GM12878 (cell line): ENCODE results near the gene KRTAP3-3. TPM values are rescaled to one million over a fixed set of nuclear protein-coding genes. Genes with fewer than 3 reads are reported as not detected.

Source experiments
- ATAC-seq: fragments of 200-7000 bp; cut with Tn5 transposase; 3 replicates; pipeline ENCODE4 v1.9.1; 2020; ENCODE audit warnings: mild to moderate bottlenecking, moderate library complexity
- BruUV-seq: library from RNA; stranded (reverse); fragments of 400-500 nt; replicated peaks from 2 replicates; lab custom pipeline; 2021; lab: Mats Ljungman, UMichigan
- CTCF ChIA-PET: fragments of 300-600 bp; sonication (Branson Sonifier 250); formaldehyde crosslinking; extraction: SDS; loops from one replicate; lab custom pipeline; 2021; ENCODE audit warnings: inconsistent platforms; lab: Yijun Ruan, JAX
- POLR2A ChIA-PET: fragments of 350-600 bp; formaldehyde crosslinking; extraction: SDS; loops from one replicate; lab custom pipeline; 2021; ENCODE audit warnings: inconsistent platforms; lab: Charles Lee
- RAD21 ChIA-PET: fragments of 300-600 bp; sonication (Branson Sonifier 250); formaldehyde crosslinking; loops from one replicate; lab custom pipeline; 2023; ENCODE audit warnings: antibody characterized with exemption; ENCODE audit not compliant: unreplicated experiment; lab: Charles Lee
- SMC1A ChIA-PET: fragments of 300-600 bp; sonication (Branson Sonifier 250); formaldehyde crosslinking; loops from one replicate; lab custom pipeline; 2023; ENCODE audit not compliant: unreplicated experiment, uncharacterized antibody; lab: Charles Lee
- DNase-seq: peaks from one replicate; pipeline ENCODE4 v3.0.0-alpha.2; 2011; ENCODE audit warnings: low read depth, low spot score
- FAIRE-seq: peaks from 3 replicates; lab custom pipeline; 2011; peaks lifted over from hg19 to GRCh38; lab: Jason Lieb, UNC
- H2AFZ ChIP-seq: 2 replicates; pipeline ENCODE4 v1.6.0; 2011; ENCODE audit warnings: low read depth, low read length, control low read depth; ENCODE audit not compliant: control insufficient read depth
- H3K27ac ChIP-seq: 2 replicates; pipeline ENCODE4 v1.5.1; 2011; ENCODE audit warnings: control low read depth; ENCODE audit not compliant: control insufficient read depth, insufficient read depth
- H3K27me3 ChIP-seq, 2 experiments: replicated peaks in 1 of 2; 2 replicates each; pipeline versions ENCODE4 v1.6.0 to v1.6.1; 2011; ENCODE audit warnings: low read length in 1 of 2; ENCODE audit not compliant: control insufficient read depth in 2 of 2, insufficient read depth in 2 of 2
- H3K36me3 ChIP-seq, 2 experiments: 2 replicates each; pipeline ENCODE4 v1.5.1; 2011; ENCODE audit warnings: low read length in 1 of 2; ENCODE audit not compliant: control insufficient read depth in 2 of 2, insufficient read depth in 2 of 2
- H3K4me1 ChIP-seq: 2 replicates; pipeline ENCODE4 v1.6.1; 2011; ENCODE audit warnings: mild to moderate bottlenecking, low read length, moderate library complexity, mixed read lengths; ENCODE audit not compliant: control insufficient read depth, insufficient read depth
- H3K4me2 ChIP-seq: 2 replicates; pipeline ENCODE4 v1.6.0; 2011; ENCODE audit warnings: control low read depth; ENCODE audit not compliant: control insufficient read depth, insufficient read depth
- H3K4me3 ChIP-seq: fragments of 200-600 bp; sonication (generic); 2 replicates; pipeline ENCODE4 v1.5.1; 2016
- H3K79me2 ChIP-seq: 2 replicates; pipeline ENCODE4 v1.6.0; 2011; ENCODE audit warnings: low read length; ENCODE audit not compliant: control insufficient read depth, insufficient read depth
- H3K9ac ChIP-seq: 2 replicates; pipeline ENCODE4 v1.8.0; 2011; ENCODE audit warnings: low read length, control low read depth, mixed read lengths; ENCODE audit not compliant: control insufficient read depth, insufficient read depth
- H3K9me3 ChIP-seq: replicated peaks from 3 replicates; pipeline ENCODE4 v1.5.1; 2011; ENCODE audit warnings: mild to moderate bottlenecking, low read length; ENCODE audit not compliant: control insufficient read depth, insufficient read depth
- H4K20me1 ChIP-seq: 2 replicates; pipeline ENCODE4 v1.6.0; 2011; ENCODE audit not compliant: control insufficient read depth, insufficient read depth
- BMI1 ChIP-seq: fragments of 450-650 bp; IDR thresholded peaks from 2 replicates; pipeline ENCODE4 v1.6.1; 2016; ENCODE audit warnings: mild to moderate bottlenecking, moderate library complexity, borderline replicate concordance
- EZH2 ChIP-seq: IDR thresholded peaks from 2 replicates; pipeline ENCODE4 v1.6.1; 2012; ENCODE audit warnings: low read depth, mild to moderate bottlenecking, control low read depth, inconsistent platforms, low read length, borderline replicate concordance; ENCODE audit not compliant: control insufficient read depth
- FOS ChIP-seq: IDR thresholded peaks from 3 replicates; pipeline ENCODE4 v1.6.1; 2011; ENCODE audit warnings: borderline replicate concordance; ENCODE audit not compliant: insufficient read length; ENCODE audit errors: extremely low read depth
- POLR2AphosphoS5 ChIP-seq: IDR thresholded peaks from 2 replicates; pipeline ENCODE4 v1.6.1; 2011; ENCODE audit warnings: mild to moderate bottlenecking, low read length, inconsistent platforms
- RBBP5 ChIP-seq: fragments of 200-600 bp; sonication (generic); conservative IDR thresholded peaks from 2 replicates; pipeline ENCODE4 v1.6.1; 2016
- SIN3A ChIP-seq: IDR thresholded peaks from 2 replicates; pipeline ENCODE4 v1.6.1; 2012; ENCODE audit warnings: low read depth, low read length, improper control_type of control experiment
- SUZ12 ChIP-seq: fragments of 200-600 bp; sonication (generic); IDR thresholded peaks from one replicate; pipeline ENCODE4 v1.6.1; 2018; ENCODE audit warnings: antibody characterized with exemption, mild to moderate bottlenecking; ENCODE audit not compliant: unreplicated experiment
- ZNF217 ChIP-seq: fragments of 450-650 bp; IDR thresholded peaks from 2 replicates; pipeline ENCODE4 v1.6.1; 2017; ENCODE audit warnings: antibody characterized with exemption, mild to moderate bottlenecking
- in situ Hi-C: fragments of 300-500 bp; cut with MboI; formaldehyde crosslinking; loops from 9 replicates; pipeline ENCODE4 v1.14.3; 2018; ENCODE audit warnings: mixed read lengths
- intact Hi-C: fragments of 100-400 bp; cut with micrococcal nuclease; formaldehyde crosslinking; loops from one replicate; pipeline ENCODE4 v1.14.2; 2022; ENCODE audit not compliant: unreplicated experiment
- polyA plus RNA-seq, 11 experiments: library from polyadenylated mRNA; depleted of rRNA in 4 of 11; unstranded in 6 of 11; stranded (reverse) in 5 of 11; fragments of >200 nt; fragmentation: Nextera tagmentation in 4 of 11; fragmentation: Illumina TruSeq in 1 of 11; extraction: Ambion mirVana in 4 of 11; extraction: Trizol in 1 of 11; gene quantifications; 1 replicate in 1 of 11; 2 replicates in 10 of 11; pipeline versions ENCODE4 v1.2.1 to v1.2.3, GENCODE V29; 2011 to 2016; ENCODE audit warnings: inconsistent platforms in 2 of 11, missing spikeins in 2 of 11, low read depth in 1 of 11
- total RNA-seq, 4 experiments: library from RNA; depleted of rRNA in 3 of 4; stranded (reverse); fragments of >200 nt in 3 of 4; fragmentation: Illumina TruSeq in 1 of 4; extraction: Trizol in 1 of 4; gene quantifications; 2 replicates each; pipeline versions ENCODE4 v1.2.1 to v1.2.3, GENCODE V29; 2013 to 2021
- TF ChIP-seq, protein P1 (sequence below): fragments of 150-350 bp; IDR thresholded peaks from 2 replicates; pipeline ENCODE4 v1.6.1; 2014; ENCODE audit warnings: mild to moderate bottlenecking, low read depth, low read length
- TF ChIP-seq, protein P2 (sequence below): fragments of 450-650 bp; IDR thresholded peaks from 2 replicates; pipeline ENCODE4 v1.6.1; 2014; ENCODE audit warnings: mild to moderate bottlenecking

Gene KRTAP3-3
- total and polyA plus RNA-seq, 10 of the 15 experiments (the other 5 are each of a cell fraction or from before 2014, with no cell fraction given), result not detected

DNA sequence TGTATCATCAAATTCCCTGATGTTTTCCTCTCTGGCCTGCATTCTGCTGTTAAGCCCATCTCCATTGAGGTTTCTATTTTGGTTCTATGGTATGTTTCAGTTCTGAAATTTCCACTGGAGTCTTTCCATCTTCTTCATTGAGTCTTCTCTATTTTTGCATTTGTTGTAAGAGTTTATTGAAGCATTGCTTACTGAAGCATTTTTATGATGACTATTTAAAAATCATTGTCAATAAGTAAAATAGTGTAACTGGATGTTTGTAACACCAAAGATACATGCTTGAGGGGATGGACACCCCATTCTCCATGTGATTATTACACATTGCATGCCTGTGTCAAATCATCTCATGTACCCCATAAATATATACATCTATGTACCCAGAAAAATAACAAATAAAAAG is 18.4 kb downstream of the KRTAP3-3 start:
- H2AFZ ChIP-seq, result no peak overlapping the region
- no peaks in the 10 kb centered on the region for H3K36me3 ChIP-seq
- DNase-seq, result no peak
- no peaks in the 10 kb centered on the region for H3K79me2 ChIP-seq
- POLR2A ChIA-PET, result no interaction called here
- no peak overlapping the region for H3K4me3 ChIP-seq
- H3K9ac ChIP-seq, result no peak overlapping the region
- no peaks in the 10 kb centered on the region for H3K4me1 ChIP-seq
- SMC1A ChIA-PET, result no interaction called here
- H3K27me3 ChIP-seq, result peaks cover 0 to 2% of the 10 kb centered on the region in 2 experiments; a peak in 1 of 4 replicates
- intact Hi-C loops (no loop called here), in situ Hi-C loops (no loop called here)
- no TSS peak for BruUV-seq
- no peaks in the 10 kb centered on the region for H3K9me3 ChIP-seq
- RAD21 ChIA-PET, result no interaction called here
- TF ChIP-seq SIN3A (no peak), SUZ12 (no peak), BMI1 (no peak), POLR2AphosphoS5 (no peak), ZNF217 (no peak), FOS (no peak), RBBP5 (no peak), EZH2 (no peak)
- TF ChIP-seq, protein P1, sequence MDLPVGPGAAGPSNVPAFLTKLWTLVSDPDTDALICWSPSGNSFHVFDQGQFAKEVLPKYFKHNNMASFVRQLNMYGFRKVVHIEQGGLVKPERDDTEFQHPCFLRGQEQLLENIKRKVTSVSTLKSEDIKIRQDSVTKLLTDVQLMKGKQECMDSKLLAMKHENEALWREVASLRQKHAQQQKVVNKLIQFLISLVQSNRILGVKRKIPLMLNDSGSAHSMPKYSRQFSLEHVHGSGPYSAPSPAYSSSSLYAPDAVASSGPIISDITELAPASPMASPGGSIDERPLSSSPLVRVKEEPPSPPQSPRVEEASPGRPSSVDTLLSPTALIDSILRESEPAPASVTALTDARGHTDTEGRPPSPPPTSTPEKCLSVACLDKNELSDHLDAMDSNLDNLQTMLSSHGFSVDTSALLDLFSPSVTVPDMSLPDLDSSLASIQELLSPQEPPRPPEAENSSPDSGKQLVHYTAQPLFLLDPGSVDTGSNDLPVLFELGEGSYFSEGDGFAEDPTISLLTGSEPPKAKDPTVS, result no peak
- TF ChIP-seq, protein P2, sequence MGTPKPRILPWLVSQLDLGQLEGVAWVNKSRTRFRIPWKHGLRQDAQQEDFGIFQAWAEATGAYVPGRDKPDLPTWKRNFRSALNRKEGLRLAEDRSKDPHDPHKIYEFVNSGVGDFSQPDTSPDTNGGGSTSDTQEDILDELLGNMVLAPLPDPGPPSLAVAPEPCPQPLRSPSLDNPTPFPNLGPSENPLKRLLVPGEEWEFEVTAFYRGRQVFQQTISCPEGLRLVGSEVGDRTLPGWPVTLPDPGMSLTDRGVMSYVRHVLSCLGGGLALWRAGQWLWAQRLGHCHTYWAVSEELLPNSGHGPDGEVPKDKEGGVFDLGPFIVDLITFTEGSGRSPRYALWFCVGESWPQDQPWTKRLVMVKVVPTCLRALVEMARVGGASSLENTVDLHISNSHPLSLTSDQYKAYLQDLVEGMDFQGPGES, result no peak
- ATAC-seq, result no peak
- no peaks in the 10 kb centered on the region for H4K20me1 ChIP-seq
- H3K4me2 ChIP-seq, result no peak overlapping the region
- CTCF ChIA-PET, result no interaction called here
- H3K27ac ChIP-seq, result no peak overlapping the region
- FAIRE-seq, result no peak
